KBM-7 (cell line): ENCODE measurements around the gene DUS2.
"Not testable (repeated sequence)": the region's sequence is repeated elsewhere in the genome, so short reads cannot be mapped to it uniquely, and the experiment has no call there.

Source experiments
- DNase-seq: peaks from one replicate; pipeline ENCODE4 v3.0.0-alpha.2; 2015
- in situ Hi-C: fragments of 300-500 bp; cut with MboI; formaldehyde crosslinking; loops from 2 replicates; pipeline ENCODE4 v1.14.3; 2020; ENCODE audit warnings: low sequenced_read_pairs, low pct_unique_long_range_greater_than_20kb, mixed read lengths

DUS2 gene

GRCh38 chr16:68111379-68111778 lies 88.3 kb downstream of the DUS2 start:
- no peak for DNase-seq
- in situ Hi-C loops = no loop called here

GRCh38 chr16:68113059-68113761 lies 90.1 kb downstream of the DUS2 start:
- in situ Hi-C loops = no loop called here
- DNase-seq = no peak

- in situ Hi-C loops = no loop called here
- DNase-seq = no peak
Measured at GRCh38 chr16:68113765-68114240, 90.7 kb downstream of the DUS2 start.

GRCh38 chr16:68114939-68115338 lies 91.9 kb downstream of the DUS2 start:
- in situ Hi-C loops, DNase-seq: not testable (repeated sequence)

GRCh38 chr16:68115851-68116250 lies 92.8 kb downstream of the DUS2 start:
- in situ Hi-C loops = no loop called here
- DNase-seq = no peak

- in situ Hi-C loops = no loop called here
- DNase-seq = peak; percentile 46
Measured at GRCh38 chr16:68116256-68116867, 93.3 kb downstream of the DUS2 start.

GRCh38 chr16:68117884-68118283 lies 94.8 kb downstream of the DUS2 start:
- no peak for DNase-seq
- in situ Hi-C loops = no loop called here

GRCh38 chr16:68118954-68119353 lies 95.9 kb downstream of the DUS2 start:
- DNase-seq, in situ Hi-C loops: not testable (repeated sequence)

- in situ Hi-C loops = not testable (repeated sequence)
Measured at GRCh38 chr16:68120496-68120895, 97.4 kb downstream of the DUS2 start.

GRCh38 chr16:68126395-68126794 lies 103.3 kb downstream of the DUS2 start:
- DNase-seq = no peak
- in situ Hi-C loops = no loop called here

More at GRCh38 chr16:68120496-68120895, 97.4 kb downstream of the DUS2 start:
- not testable (repeated sequence) for DNase-seq

- DNase-seq = no peak
- in situ Hi-C loops = no loop called here
Measured at GRCh38 chr16:68128577-68129305, 105.7 kb downstream of the DUS2 start.
